HG02798 (cell line): ENCODE results near the gene LCTL.

Source experiments
- ATAC-seq: cut with Tn5 transposase; IDR thresholded peaks from one replicate; pipeline ENCODE4 v1.9.1; 2021; ENCODE audit warnings: mild to moderate bottlenecking; ENCODE audit not compliant: unreplicated experiment, poor library complexity

LCTL gene, protein sequence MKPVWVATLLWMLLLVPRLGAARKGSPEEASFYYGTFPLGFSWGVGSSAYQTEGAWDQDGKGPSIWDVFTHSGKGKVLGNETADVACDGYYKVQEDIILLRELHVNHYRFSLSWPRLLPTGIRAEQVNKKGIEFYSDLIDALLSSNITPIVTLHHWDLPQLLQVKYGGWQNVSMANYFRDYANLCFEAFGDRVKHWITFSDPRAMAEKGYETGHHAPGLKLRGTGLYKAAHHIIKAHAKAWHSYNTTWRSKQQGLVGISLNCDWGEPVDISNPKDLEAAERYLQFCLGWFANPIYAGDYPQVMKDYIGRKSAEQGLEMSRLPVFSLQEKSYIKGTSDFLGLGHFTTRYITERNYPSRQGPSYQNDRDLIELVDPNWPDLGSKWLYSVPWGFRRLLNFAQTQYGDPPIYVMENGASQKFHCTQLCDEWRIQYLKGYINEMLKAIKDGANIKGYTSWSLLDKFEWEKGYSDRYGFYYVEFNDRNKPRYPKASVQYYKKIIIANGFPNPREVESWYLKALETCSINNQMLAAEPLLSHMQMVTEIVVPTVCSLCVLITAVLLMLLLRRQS

DNA sequence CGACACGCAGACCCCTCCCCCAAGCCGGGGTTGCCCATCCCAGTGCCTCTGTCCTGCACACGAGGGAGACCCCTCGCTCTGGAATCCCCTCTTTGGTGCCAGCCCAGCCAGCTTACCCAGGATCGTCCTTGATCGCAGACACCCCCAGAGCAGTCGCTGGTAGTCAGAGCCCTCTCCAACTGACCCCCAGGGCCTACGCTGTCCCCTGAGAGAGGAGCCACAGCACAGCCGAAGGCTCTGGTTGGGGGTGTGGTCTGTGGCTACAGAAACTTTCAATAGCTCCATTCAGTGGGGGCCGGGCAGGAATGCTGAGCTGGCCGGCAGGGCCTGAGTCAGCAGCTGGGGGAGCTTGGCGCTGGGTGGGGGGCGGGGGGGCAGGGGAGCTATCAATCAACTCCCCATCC lies at the start of gene LCTL:
Gene LCTL, minus strand, starts transcription at position 258 of the 404 bp plus-strand sequence. CDS start 633 bp downstream, outside the sequence.
- ATAC-seq: no peak

- ATAC-seq: no peak
Measured at GRCh38 chr15:66614951-66615760, 49.4 kb upstream of the LCTL start.

DNA sequence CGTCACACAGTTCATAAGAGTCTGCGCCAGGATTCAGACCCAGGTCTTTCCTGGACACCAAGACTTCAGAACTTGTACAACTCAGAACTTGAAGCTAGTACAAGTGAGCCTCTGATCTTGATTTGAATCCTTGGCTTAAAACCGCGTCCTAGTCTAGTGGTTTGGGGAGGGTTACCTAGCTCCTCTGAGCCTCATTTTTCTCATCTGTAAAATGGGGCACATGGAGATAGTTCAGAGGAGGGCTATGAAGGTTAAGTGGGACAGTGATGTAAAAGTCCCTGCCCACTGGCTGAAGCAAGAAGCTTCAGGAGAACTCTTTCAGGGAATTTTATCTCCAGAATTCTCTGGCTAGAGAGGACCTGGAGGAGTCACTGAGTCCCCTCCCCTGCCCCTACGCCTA lies 48.7 kb upstream of the LCTL start:
- ATAC-seq: no peak

DNA sequence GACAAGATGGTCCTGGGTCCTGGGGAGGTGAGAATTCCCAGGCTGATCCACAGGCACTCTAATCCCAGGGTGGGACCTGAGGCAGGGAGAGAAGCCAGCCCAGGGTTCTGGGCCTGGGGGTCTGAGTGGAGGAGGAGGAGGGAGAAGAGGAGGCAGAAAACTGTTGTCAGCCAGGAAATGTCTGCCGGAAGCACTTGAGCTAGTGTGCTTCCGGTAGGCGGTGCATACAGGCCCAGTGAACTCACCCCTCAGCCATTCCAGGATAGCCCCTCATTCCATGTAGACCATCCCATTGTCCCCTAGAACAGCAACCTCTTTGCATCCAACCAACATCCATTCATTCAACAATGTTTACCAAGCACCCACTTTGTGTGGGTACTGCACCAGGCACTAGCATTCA lies 47.9 kb upstream of the LCTL start:
- ATAC-seq: no peak

DNA sequence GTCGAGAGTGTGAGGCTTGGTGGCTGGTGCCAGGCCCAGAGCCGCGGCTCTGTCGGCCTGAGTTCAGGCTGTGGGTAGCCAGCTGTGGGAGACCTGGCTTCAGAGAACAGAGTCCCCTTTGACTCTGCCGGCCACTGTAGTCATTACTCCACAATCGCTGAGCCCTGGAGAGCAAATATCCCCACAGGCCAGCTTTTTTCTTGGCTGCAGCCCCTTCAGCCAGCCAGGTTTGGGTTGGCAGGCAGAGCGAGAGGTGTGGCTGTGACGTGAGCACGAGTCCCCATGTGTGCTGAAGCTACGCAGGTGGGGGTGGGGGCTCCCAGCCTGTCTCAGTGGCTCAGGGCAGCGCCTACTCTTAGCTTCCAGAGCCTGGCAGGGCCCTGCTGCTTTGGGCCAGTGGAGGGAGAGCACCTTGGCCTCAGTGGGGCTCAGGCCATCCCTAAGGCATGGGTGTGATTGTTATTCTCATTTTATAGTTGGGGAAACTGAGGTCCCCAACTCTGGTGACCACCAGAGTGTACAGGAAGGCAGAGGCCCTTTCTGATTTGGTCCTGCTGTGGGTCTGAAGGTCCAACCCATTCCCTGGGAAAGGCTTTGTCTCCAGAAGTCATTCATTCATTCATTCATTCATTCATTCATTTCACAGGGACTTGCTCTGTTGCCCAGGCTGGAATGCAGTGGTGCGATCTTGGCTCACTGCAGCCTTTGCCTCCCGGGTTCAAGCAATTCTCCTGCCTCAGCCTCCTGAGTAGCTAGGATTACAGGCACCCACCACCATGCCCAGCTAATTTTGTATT lies 45.7 kb upstream of the LCTL start:
- no peak for ATAC-seq

GRCh38 chr15:66609876-66610275 lies 44.1 kb upstream of the LCTL start:
- no peak for ATAC-seq

GRCh38 chr15:66608881-66609280 lies 43.1 kb upstream of the LCTL start:
- ATAC-seq: no peak

DNA sequence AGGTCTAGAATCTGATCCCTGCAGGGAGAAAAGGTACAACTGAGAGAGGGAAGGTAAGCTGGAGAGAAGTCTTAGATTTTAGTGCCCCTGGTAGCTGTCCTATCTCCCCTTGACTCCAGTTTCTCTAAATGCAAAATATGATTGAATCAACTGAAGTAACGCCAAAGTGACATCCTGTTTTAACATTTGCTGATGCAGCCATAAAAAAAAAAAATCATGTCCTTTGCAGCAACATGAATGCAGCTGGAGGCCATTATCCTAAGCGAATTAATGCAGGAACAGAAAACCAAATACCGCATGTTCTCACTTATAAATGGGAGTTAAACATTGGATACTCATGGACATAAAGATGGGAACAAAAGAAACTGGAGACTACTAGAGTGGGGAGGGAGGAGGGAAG lies 42.4 kb upstream of the LCTL start:
- no peak for ATAC-seq

- no peak for ATAC-seq
Measured at GRCh38 chr15:66603301-66604179, 37.7 kb upstream of the LCTL start.

DNA sequence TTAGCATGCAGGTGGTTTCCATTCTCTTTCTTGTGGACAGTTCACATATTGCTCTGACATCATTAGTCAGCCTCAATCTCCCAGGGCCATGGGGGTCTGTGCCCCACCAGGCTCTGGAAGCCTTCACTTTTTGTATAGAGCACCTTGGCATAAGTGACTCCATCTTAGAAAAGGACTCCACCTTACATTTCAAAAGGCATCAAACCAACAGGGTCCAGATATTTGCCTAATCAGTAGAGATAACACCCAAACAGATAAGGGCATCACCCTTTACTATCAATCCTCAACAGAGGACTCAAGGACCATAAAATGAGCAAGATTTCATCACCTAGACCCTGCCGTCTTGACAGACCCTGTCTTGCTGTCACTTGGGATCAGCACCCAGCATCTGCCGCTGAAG lies 35.7 kb upstream of the LCTL start:
- ATAC-seq: no peak

DNA sequence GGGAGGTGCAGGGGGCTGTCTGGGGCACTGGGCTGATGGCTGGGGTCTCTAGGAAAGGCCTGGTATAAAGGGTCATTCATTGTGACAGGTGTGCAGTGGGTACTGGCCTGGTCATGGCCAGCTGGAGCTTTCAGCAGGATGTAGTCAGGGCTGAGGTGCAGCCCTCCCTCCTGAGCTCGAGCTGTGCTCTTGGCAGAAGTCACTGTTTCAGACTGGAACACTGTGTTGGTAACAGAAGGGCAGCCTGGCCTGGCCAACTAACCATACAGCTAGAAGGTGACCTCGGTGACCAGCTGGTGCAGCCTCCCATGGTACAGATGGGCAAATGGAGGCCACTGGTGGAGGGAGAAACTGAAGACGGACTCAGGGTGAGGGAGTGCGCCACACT lies 34.4 kb upstream of the LCTL start:
- ATAC-seq: no peak

GRCh38 chr15:66599536-66600239 lies 33.9 kb upstream of the LCTL start:
- no peak for ATAC-seq

GRCh38 chr15:66598095-66598815 lies 32.5 kb upstream of the LCTL start:
- no peak for ATAC-seq

DNA sequence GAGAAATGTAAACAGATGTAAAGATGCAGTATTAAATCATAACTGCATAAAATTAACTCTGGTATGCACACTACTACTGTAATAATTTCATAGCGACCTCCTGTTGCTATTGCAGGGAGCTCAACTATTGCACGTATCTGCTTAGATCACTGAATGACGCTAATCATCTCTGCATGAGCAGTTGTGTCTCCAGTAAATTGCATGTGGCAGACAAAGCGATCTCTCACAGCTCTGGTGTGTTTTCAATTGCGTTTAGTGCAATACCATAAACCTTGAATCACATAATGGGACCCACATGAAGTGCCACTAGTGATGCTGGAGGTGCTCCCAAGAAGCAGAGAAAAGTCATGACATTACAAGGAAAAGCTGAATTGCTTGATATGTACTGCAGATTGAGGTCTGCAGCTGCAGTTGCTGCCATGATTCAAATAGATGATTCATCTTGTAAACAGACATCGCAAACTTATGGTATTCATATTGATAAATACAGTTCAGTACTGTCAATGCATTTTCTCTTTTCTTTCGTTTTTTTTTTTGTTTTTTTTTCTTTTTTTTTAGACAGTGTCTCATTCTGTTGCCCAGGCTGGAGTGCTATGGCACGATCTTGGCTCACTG lies 30.2 kb upstream of the LCTL start:
- ATAC-seq: no peak

GRCh38 chr15:66595332-66595731 lies 29.5 kb upstream of the LCTL start:
- ATAC-seq: no peak

GRCh38 chr15:66594836-66595235 lies 29.0 kb upstream of the LCTL start:
- ATAC-seq: no peak

GRCh38 chr15:66594344-66594743 lies 28.5 kb upstream of the LCTL start:
- ATAC-seq: no peak

DNA sequence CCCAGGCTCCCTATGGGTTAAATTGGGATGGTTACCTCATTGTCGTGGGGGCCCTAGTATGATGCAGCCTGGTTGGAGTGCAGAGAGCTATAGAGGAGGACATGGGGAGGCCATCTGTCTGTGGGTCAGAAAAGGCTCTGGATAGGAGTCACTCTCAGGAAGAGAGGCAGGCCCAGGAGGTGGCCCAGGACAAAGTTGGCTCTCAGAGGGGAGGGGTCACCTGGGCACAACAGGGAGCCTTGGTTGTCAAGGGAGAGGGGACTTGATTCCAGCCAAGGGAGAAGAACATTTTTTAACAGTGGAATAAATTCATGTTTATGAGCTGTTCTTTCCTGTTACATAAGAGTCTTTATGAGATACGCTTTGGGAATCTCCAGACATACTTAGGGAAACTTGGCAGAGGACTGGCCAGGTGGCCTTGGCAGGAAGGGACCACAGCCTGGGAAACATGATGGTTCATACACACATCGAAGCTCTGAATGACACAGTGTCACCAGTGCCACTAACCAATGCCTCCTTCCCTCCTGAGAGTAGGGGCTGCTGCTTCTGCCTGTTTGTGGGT lies 27.5 kb upstream of the LCTL start:
- ATAC-seq: no peak
